Esophagus squamous epithelium (tissue), 5 donors: Measurements from ENCODE around the gene TMEM141. TPM values are rescaled to one million over a fixed set of nuclear protein-coding genes. Genes with fewer than 3 reads are reported as not detected.
"Not testable (repeated sequence)": the region's sequence is repeated elsewhere in the genome, so short reads cannot be mapped to it uniquely, and the experiment has no call there.

ENCODE experiments used
- DNase-seq: peaks from one replicate; lab custom pipeline; 2025; lab: John Stamatoyannopoulos, UW
- H3K27ac ChIP-seq, 4 donors: fragments of 200-600 bp; sonication (generic); one replicate each; pipeline ENCODE4 v1.5.1; 2016 to 2019; ENCODE audit warnings: mild to moderate bottlenecking in 1 of 4
- H3K27me3 ChIP-seq, 4 donors: fragments of 200-600 bp; sonication (generic); 1 replicate in 3 of 4; 2 replicates in 1 of 4; pipeline versions ENCODE4 v1.5.1 to v1.6.0; 2017 to 2021; ENCODE audit warnings: antibody characterized with exemption in 1 of 4
- H3K36me3 ChIP-seq, 3 donors: fragments of 200-600 bp; sonication (generic); one replicate each; pipeline ENCODE4 v1.5.1; 2016 to 2019
- H3K4me1 ChIP-seq, 3 donors: fragments of 200-600 bp; sonication (generic); one replicate each; pipeline ENCODE4 v1.5.1; 2017 to 2019
- H3K4me3 ChIP-seq, 4 donors: fragments of 200-600 bp; sonication (generic); 1 replicate in 3 of 4; 2 replicates in 1 of 4; pipeline ENCODE4 v1.5.1; 2016 to 2019; ENCODE audit warnings: mild to moderate bottlenecking in 2 of 4, moderate library complexity in 1 of 4
- H3K9me3 ChIP-seq, 3 donors: fragments of 200-600 bp; sonication (generic); one replicate each; pipeline ENCODE4 v1.5.1; 2016 to 2019
- CTCF ChIP-seq, 6 experiments: fragments of 450-650 bp in 4 of 6; fragments of 200-600 bp in 2 of 6; sonication (generic) in 2 of 6; IDR thresholded peaks; one replicate each; pipeline ENCODE4 v1.5.1; 2016 to 2019; ENCODE audit warnings: antibody characterized with exemption in 6 of 6, mild to moderate bottlenecking in 4 of 6, moderate library complexity in 4 of 6
- POLR2A ChIP-seq, 4 donors: fragments of 450-650 bp; IDR thresholded peaks; one replicate each; pipeline ENCODE4 v1.6.1; 2017; ENCODE audit warnings: antibody characterized with exemption in 4 of 4, mild to moderate bottlenecking in 4 of 4, moderate library complexity in 3 of 4
- WGBS, 2 donors: methylation state at CpG; one replicate each; pipeline ENCODE4 v1.1.5; 2018; 5-methylcytosine and 5-hydroxymethylcytosine counted together
- intact Hi-C: fragments of 100-400 bp; cut with DNase I; formaldehyde crosslinking; loops from one replicate; pipeline ENCODE4 v1.15.0; 2022
- total RNA-seq, 4 donors: library from RNA; depleted of rRNA; stranded (reverse); fragments of >200 nt; gene quantifications; one replicate each; pipeline ENCODE4 v1.1.0, GENCODE V29; 2016
- donor health status: DM: yes; HTN: yes; CAD: no.

Gene TMEM141
- total RNA-seq, 4 donors from 2014 or later = 109 to 129 (median 123) TPM

- Histone ChIP-seq H3K4me3 (no peak overlapping the region), H3K4me1 (peaks cover 11 to 34% (median 17%) of the 10 kb centered on the region in 3 donors), H3K36me3 (peaks cover 0 to 8% (median 0%) of the 10 kb centered on the region in 3 donors), H3K27ac (no peak overlapping the region), H3K27me3 (no peaks in the 10 kb centered on the region), H3K9me3 (no peaks in the 10 kb centered on the region)
- 16 to 24% methylated on average over 16 to 21 of the region's 21 CpGs for WGBS, 2 donors
- TF ChIP-seq CTCF (IDR thresholded peaks at IDR 0.05) (peak; percentile 78 to 88 (median 84)), POLR2A (IDR thresholded peaks at IDR 0.05) (no peak)
- no peak for DNase-seq
- intact Hi-C loops = loop anchor here (5.0 kb wide), 1 partner anchor 259 kb away; the partner anchor contains the start of gene NPDC1
Observed at GRCh38 chr9:136787690-136788400, 3.3 kb upstream of the TMEM141 start.

GRCh38 chr9:136788644-136789522, 2.3 kb upstream of the TMEM141 start:
- not testable (repeated sequence) for H3K4me3 ChIP-seq, H3K27me3 ChIP-seq, H3K27ac ChIP-seq, H3K9me3 ChIP-seq, DNase-seq
- intact Hi-C loops = loop anchor here (5.0 kb wide), 1 partner anchor 258 kb away; the partner anchor contains the start of gene NPDC1
- Histone ChIP-seq H3K4me1 (peaks cover 11 to 36% (median 17%) of the 10 kb centered on the region in 3 donors), H3K36me3 (peaks cover 0 to 18% (median 3%) of the 10 kb centered on the region in 3 donors)
- WGBS, 2 donors = 77 to 83% methylated on average over 24 to 25 of the region's 27 CpGs

- Histone ChIP-seq H3K36me3 (peaks cover 0 to 23% (median 3%) of the 10 kb centered on the region in 3 donors), H3K4me3 (no peak overlapping the region), H3K27me3 (no peaks in the 10 kb centered on the region), H3K4me1 (peaks cover 11 to 36% (median 17%) of the 10 kb centered on the region in 3 donors), H3K9me3 (no peaks in the 10 kb centered on the region), H3K27ac (peak overlapping the region in 1 of 4 donors; percentile 99)
- intact Hi-C loops = loop anchor here (5.0 kb wide), 1 partner anchor 258 kb away; the partner anchor contains the start of gene NPDC1
- TF ChIP-seq CTCF (IDR thresholded peaks at IDR 0.05) (no peak), POLR2A (IDR thresholded peaks at IDR 0.05) (no peak)
- no peak for DNase-seq
- 55 to 60% methylated on average over 3 of the region's 3 CpGs for WGBS, 2 donors
Observed at GRCh38 chr9:136789523-136789937, 1.6 kb upstream of the TMEM141 start.

GRCh38 chr9:136791516-136792276, 552 bp downstream of the TMEM141 start:
- Histone ChIP-seq H3K4me1 (peaks cover 11 to 50% (median 17%) of the 10 kb centered on the region in 3 donors), H3K27me3 (peaks cover 0 to 14% (median 0%) of the 10 kb centered on the region in 4 donors), H3K4me3 (peak overlapping the region; percentile 47 to 90 (median 79)), H3K36me3 (peaks cover 0 to 23% (median 3%) of the 10 kb centered on the region in 3 donors), H3K9me3 (no peaks in the 10 kb centered on the region), H3K27ac (peak overlapping the region; percentile 99 to 100 (median 99))
- 4% methylated on average over 9 of the region's 29 CpGs; no CpG with 5 or more reads in 1 of the 2 donors for WGBS, 2 donors
- intact Hi-C loops = no loop called here
- peak in 1 of 4 donors; percentile 22 for TF ChIP-seq POLR2A (IDR thresholded peaks at IDR 0.05)
- TF ChIP-seq CTCF (IDR thresholded peaks at IDR 0.05) = peak; percentile 90 to 99 (median 97)
- no peak for DNase-seq
